HepG2 (cell line): ENCODE measurements around the gene VRK3. TPM values are rescaled to one million over a fixed set of nuclear protein-coding genes. Genes with fewer than 3 reads are reported as not detected.

Experiments used
- ATAC-seq: fragments of 200-7000 bp; cut with Tn5 transposase; 3 replicates; pipeline ENCODE4 v1.9.1; 2020; ENCODE audit warnings: mild to moderate bottlenecking, moderate library complexity
- BruUV-seq: library from RNA; stranded (reverse); fragments of 400-500 nt; replicated peaks from 2 replicates; lab custom pipeline; 2021; lab: Mats Ljungman, UMichigan
- CTCF ChIA-PET: fragments of 300-600 bp; formaldehyde crosslinking; extraction: SDS; loops from one replicate; lab custom pipeline; 2021; ENCODE audit warnings: low total read pairs, inconsistent platforms, low intra/inter-chr PET ratio; lab: Yijun Ruan, JAX
- POLR2A ChIA-PET: fragments of 350-600 bp; sonication (Branson Sonifier 250); formaldehyde crosslinking; loops from one replicate; lab custom pipeline; 2020; ENCODE audit warnings: antibody characterized with exemption, inconsistent platforms; lab: Yijun Ruan, JAX
- DNase-seq: peaks from one replicate; pipeline ENCODE4 v3.0.0-alpha.2; 2015; ENCODE audit warnings: low spot score
- FAIRE-seq: peaks from 3 replicates; lab custom pipeline; 2011; peaks lifted over from hg19 to GRCh38; lab: Jason Lieb, UNC
- H2AFZ ChIP-seq: one replicate; pipeline ENCODE4 v1.6.1; 2011; ENCODE audit warnings: low read length, inconsistent platforms
- H3K27ac ChIP-seq: fragments of 300-600 bp; 3 replicates; pipeline ENCODE4 v1.8.0; 2011; ENCODE audit warnings: mixed run types, mild to moderate bottlenecking, mixed read lengths, low read length, inconsistent platforms; ENCODE audit not compliant: insufficient read depth; ENCODE audit errors: extremely low read length
- H3K27me3 ChIP-seq, 2 experiments: fragments of 200-600 bp in 1 of 2; 2 replicates in 1 of 2; 3 replicates in 1 of 2; pipeline versions ENCODE4 v1.6.0 to v1.8.0; 2011; ENCODE audit warnings: low read length in 2 of 2, mild to moderate bottlenecking in 2 of 2, moderate library complexity in 2 of 2, inconsistent platforms in 1 of 2; ENCODE audit not compliant: insufficient read depth in 2 of 2, control insufficient read depth in 1 of 2
- H3K36me3 ChIP-seq, 2 experiments: fragments of 200-600 bp in 1 of 2; replicated peaks in 1 of 2; 2 replicates in 1 of 2; 3 replicates in 1 of 2; pipeline versions ENCODE4 v1.5.1 to v1.8.0; 2011; ENCODE audit warnings: low read length in 2 of 2, inconsistent platforms in 1 of 2; ENCODE audit not compliant: insufficient read depth in 2 of 2, control insufficient read depth in 1 of 2
- H3K4me1 ChIP-seq: 2 replicates; pipeline ENCODE4 v1.5.1; 2012; ENCODE audit warnings: low read length, inconsistent platforms; ENCODE audit not compliant: insufficient read depth
- H3K4me2 ChIP-seq: 2 replicates; pipeline ENCODE4 v1.6.0; 2011; ENCODE audit warnings: low read depth, low read length, inconsistent platforms
- H3K4me3 ChIP-seq, 3 experiments: fragments of 200-600 bp in 1 of 3; sonication (generic), shearing (Covaris generic) in 1 of 3; replicated peaks in 1 of 3; 2 replicates each; pipeline ENCODE4 v1.5.1; 2011 to 2016; ENCODE audit warnings: low read length in 3 of 3, inconsistent platforms in 2 of 3, low read depth in 2 of 3, mild to moderate bottlenecking in 2 of 3, control low read depth in 1 of 3, mixed read lengths in 1 of 3; ENCODE audit not compliant: insufficient read depth in 1 of 3
- H3K79me2 ChIP-seq: one replicate; pipeline ENCODE4 v1.6.1; 2011; ENCODE audit warnings: low read length, inconsistent platforms; ENCODE audit not compliant: insufficient read depth
- H3K9ac ChIP-seq: 2 replicates; pipeline ENCODE4 v1.6.0; 2011; ENCODE audit warnings: mild to moderate bottlenecking, low read depth, low read length, inconsistent platforms; ENCODE audit not compliant: insufficient read depth
- H3K9me3 ChIP-seq: 2 replicates; pipeline ENCODE4 v1.5.1; 2012; ENCODE audit warnings: mild to moderate bottlenecking, low read length
- H4K20me1 ChIP-seq: 2 replicates; pipeline ENCODE4 v1.6.0; 2011; ENCODE audit warnings: inconsistent platforms, mild to moderate bottlenecking, low read length, moderate library complexity; ENCODE audit not compliant: insufficient read depth
- AGO1 ChIP-seq: fragments of 200-400 bp; formaldehyde crosslinking; IDR thresholded peaks from 2 replicates; pipeline ENCODE4 v1.6.1; 2017; ENCODE audit warnings: mild to moderate bottlenecking, low read depth, low read length, moderate library complexity; ENCODE audit not compliant: poor library complexity, severe bottlenecking
- JUN ChIP-seq: sonication (generic); formaldehyde crosslinking; IDR thresholded peaks from 2 replicates; pipeline ENCODE4 v1.4.0; 2020; ENCODE audit warnings: mild to moderate bottlenecking, missing genetic modification reagents
- KDM6A ChIP-seq: IDR thresholded peaks from 2 replicates; pipeline ENCODE4 v1.6.1; 2016; ENCODE audit warnings: low read depth
- KLF11 ChIP-seq: IDR thresholded peaks from 2 replicates; pipeline ENCODE4 v1.6.1; 2016; ENCODE audit warnings: missing compliant biosample characterization
- KLF12 ChIP-seq: sonication (generic); formaldehyde crosslinking; IDR thresholded peaks from 2 replicates; pipeline ENCODE4 v1.4.0; 2020; ENCODE audit warnings: missing genetic modification reagents, borderline replicate concordance
- MAFK ChIP-seq, 2 experiments: IDR thresholded peaks in 1 of 2; conservative IDR thresholded peaks in 1 of 2; 2 replicates each; pipeline ENCODE4 v1.6.1; 2011; ENCODE audit warnings: improper control_type of control experiment in 2 of 2, low read length in 2 of 2
- NONO ChIP-seq, 2 experiments: fragments of 450-650 bp in 1 of 2; sonication (generic) in 1 of 2; formaldehyde crosslinking in 1 of 2; IDR thresholded peaks in 1 of 2; conservative IDR thresholded peaks in 1 of 2; 2 replicates each; pipeline versions ENCODE4 v1.6.1 to v1.8.0; 2017 to 2022; ENCODE audit warnings: mild to moderate bottlenecking in 1 of 2, missing genetic modification reagents in 1 of 2, moderate library complexity in 1 of 2
- POLR2A ChIP-seq, 2 experiments: IDR thresholded peaks; 2 replicates each; pipeline ENCODE4 v1.6.1; 2011; ENCODE audit warnings: low read depth in 2 of 2, low read length in 2 of 2, mild to moderate bottlenecking in 1 of 2, moderate library complexity in 1 of 2; ENCODE audit not compliant: insufficient read depth in 1 of 2
- POLR2G ChIP-seq: fragments of 200-400 bp; formaldehyde crosslinking; IDR thresholded peaks from 2 replicates; pipeline ENCODE4 v1.6.1; 2018; ENCODE audit warnings: mild to moderate bottlenecking, low read depth, low read length, moderate library complexity
- PRPF4 ChIP-seq: fragments of 200-400 bp; formaldehyde crosslinking; IDR thresholded peaks from 2 replicates; pipeline ENCODE4 v1.6.1; 2016; ENCODE audit warnings: low read length, low read depth; ENCODE audit not compliant: poor library complexity, severe bottlenecking
- SMC3 ChIP-seq: IDR thresholded peaks from 2 replicates; pipeline ENCODE4 v1.6.1; 2011; ENCODE audit warnings: low read length, improper control_type of control experiment
- SRSF1 ChIP-seq: fragments of 200-400 bp; formaldehyde crosslinking; optimal IDR thresholded peaks from 2 replicates; pipeline ENCODE3; 2017; ENCODE audit warnings: mild to moderate bottlenecking, low read depth, low read length, moderate library complexity
- TEAD2 ChIP-seq: sonication (generic); formaldehyde crosslinking; IDR thresholded peaks from 2 replicates; pipeline ENCODE4 v1.9.0; 2021; ENCODE audit warnings: missing genetic modification reagents
- ZFYVE20 ChIP-seq: sonication (generic); formaldehyde crosslinking; IDR thresholded peaks from 2 replicates; pipeline ENCODE4 v1.8.0; 2023; ENCODE audit warnings: low read depth, mild to moderate bottlenecking, moderate library complexity, missing genetic modification reagents, borderline replicate concordance
- ZNF180 ChIP-seq: sonication (generic); formaldehyde crosslinking; IDR thresholded peaks from 2 replicates; pipeline ENCODE4 v1.4.0; 2020; ENCODE audit warnings: low read depth, missing genetic modification reagents, borderline replicate concordance
- ZNF282 ChIP-seq: fragments of 450-650 bp; IDR thresholded peaks from 2 replicates; pipeline ENCODE4 v1.6.1; 2018; ENCODE audit not compliant: partially characterized antibody
- ZNF317 ChIP-seq: sonication (generic); formaldehyde crosslinking; IDR thresholded peaks from 2 replicates; pipeline ENCODE4 v1.5.0; 2020; ENCODE audit warnings: mild to moderate bottlenecking, missing genetic modification reagents
- ZNF780A ChIP-seq: sonication (generic); formaldehyde crosslinking; IDR thresholded peaks from 2 replicates; pipeline ENCODE4 v1.8.0; 2022; ENCODE audit warnings: mild to moderate bottlenecking, missing genetic modification reagents, moderate library complexity
- ZNF788 ChIP-seq: sonication (generic); formaldehyde crosslinking; IDR thresholded peaks from 2 replicates; pipeline ENCODE4 v1.5.0; 2020; ENCODE audit warnings: mild to moderate bottlenecking, missing genetic modification reagents, borderline replicate concordance
- WGBS: methylation state at CpG from one replicate; pipeline ENCODE4 v1.1.6; 2017; ENCODE audit warnings: low lambda C conversion rate; 5-methylcytosine and 5-hydroxymethylcytosine counted together
- in situ Hi-C: cut with HindIII; loops from 2 replicates; pipeline ENCODE4 v1.10.0; 2017; ENCODE audit warnings: low pct_unique_long_range_greater_than_20kb; ENCODE audit not compliant: extremely low pct_ligation_motif_present
- intact Hi-C: fragments of 100-400 bp; cut with micrococcal nuclease; formaldehyde crosslinking; loops from one replicate; pipeline ENCODE4 v1.10.0; 2022; ENCODE audit not compliant: unreplicated experiment
- polyA plus RNA-seq, 8 experiments: library from polyadenylated mRNA; depleted of rRNA in 3 of 8; stranded (reverse) in 7 of 8; unstranded in 1 of 8; fragments of >200 nt; fragmentation: Illumina TruSeq in 4 of 8; extraction: Trizol in 4 of 8; gene quantifications; 2 replicates each; pipeline versions ENCODE4 v1.2.1 to v1.2.3, GENCODE V29; 2011 to 2016; ENCODE audit warnings: low read depth in 4 of 8, missing spikeins in 1 of 8, mixed read lengths in 1 of 8; ENCODE audit not compliant: insufficient read depth in 1 of 8
- total RNA-seq, 5 experiments: library from RNA; depleted of rRNA; stranded (reverse); fragments of >200 nt; fragmentation: Illumina TruSeq; extraction: Trizol; gene quantifications; 2 replicates each; pipeline ENCODE4 v1.2.3, GENCODE V29; 2016; ENCODE audit warnings: low read depth in 1 of 5
- TF ChIP-seq, protein P1 (sequence below): sonication (generic); formaldehyde crosslinking; IDR thresholded peaks from 2 replicates; pipeline ENCODE4 v1.5.0; 2020; ENCODE audit warnings: missing genetic modification reagents, mild to moderate bottlenecking, borderline replicate concordance
- TF ChIP-seq, protein P2 (sequence below): sonication (generic); formaldehyde crosslinking; IDR thresholded peaks from 2 replicates; pipeline ENCODE4 v1.4.0; 2020; ENCODE audit warnings: missing genetic modification reagents
- TF ChIP-seq, protein P3 (sequence below): sonication (generic); formaldehyde crosslinking; IDR thresholded peaks from 2 replicates; pipeline ENCODE4 v1.8.1; 2023; ENCODE audit warnings: mild to moderate bottlenecking, moderate library complexity, missing genetic modification reagents

Gene VRK3
- total and polyA plus RNA-seq, 2 of the 13 experiments (the other 11 are each of a cell fraction or from before 2014, with no cell fraction given), result 23.8 to 28.3 TPM

DNA sequence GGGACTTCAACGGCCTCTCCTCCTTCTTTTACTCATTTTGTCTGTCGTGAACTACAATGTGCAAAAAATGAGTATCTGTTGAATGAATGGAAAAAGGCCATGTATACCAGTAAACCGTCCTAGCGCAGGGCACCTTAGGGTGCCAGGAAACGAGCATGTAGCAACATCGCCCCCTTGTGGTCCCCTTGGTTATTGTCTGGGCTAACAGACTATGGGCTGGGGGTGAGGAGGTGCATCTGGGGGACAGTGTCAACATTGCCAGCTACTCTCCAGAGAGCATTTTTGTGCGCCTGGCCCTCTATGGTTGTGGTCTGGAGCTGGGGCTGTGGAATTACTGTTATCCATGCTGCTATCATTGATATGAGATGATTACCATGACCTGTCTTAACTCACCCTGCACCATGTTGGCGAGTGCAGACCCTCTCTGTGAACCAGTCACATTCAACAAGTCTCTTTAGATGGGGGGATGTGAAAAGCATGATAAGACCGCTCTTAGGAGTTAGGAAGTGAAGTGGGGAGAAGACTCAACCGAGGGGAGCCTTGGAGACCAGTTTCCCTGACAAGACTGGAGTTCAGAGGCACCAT is 41.4 kb downstream of the VRK3 start:
- in situ Hi-C loops, result no loop called here
- intact Hi-C loops, result loop anchor here (1.0 kb wide), 1 partner anchor 46 kb away; no protein-coding TSS in a partner anchor
- WGBS, result 33% methylated on average over 8 of the region's 10 CpGs
- TF ChIP-seq ZFYVE20 (CRISPR knock-in tag), result no peak
- TF ChIP-seq PRPF4, result no peak
- no peak for TF ChIP-seq KLF11
- TF ChIP-seq ZNF780A, result no peak
- TF ChIP-seq, protein P1, sequence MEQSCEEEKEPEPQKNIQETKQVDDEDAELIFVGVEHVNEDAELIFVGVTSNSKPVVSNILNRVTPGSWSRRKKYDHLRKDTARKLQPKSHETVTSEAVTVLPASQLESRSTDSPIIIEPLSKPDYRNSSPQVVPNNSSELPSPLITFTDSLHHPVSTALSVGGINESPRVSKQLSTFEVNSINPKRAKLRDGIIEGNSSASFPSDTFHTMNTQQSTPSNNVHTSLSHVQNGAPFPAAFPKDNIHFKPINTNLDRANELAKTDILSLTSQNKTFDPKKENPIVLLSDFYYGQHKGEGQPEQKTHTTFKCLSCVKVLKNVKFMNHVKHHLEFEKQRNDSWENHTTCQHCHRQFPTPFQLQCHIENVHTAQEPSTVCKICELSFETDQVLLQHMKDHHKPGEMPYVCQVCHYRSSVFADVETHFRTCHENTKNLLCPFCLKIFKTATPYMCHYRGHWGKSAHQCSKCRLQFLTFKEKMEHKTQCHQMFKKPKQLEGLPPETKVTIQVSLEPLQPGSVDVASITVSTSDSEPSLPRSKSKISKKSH (CRISPR knock-in tag), result no peak
- TF ChIP-seq, protein P2, sequence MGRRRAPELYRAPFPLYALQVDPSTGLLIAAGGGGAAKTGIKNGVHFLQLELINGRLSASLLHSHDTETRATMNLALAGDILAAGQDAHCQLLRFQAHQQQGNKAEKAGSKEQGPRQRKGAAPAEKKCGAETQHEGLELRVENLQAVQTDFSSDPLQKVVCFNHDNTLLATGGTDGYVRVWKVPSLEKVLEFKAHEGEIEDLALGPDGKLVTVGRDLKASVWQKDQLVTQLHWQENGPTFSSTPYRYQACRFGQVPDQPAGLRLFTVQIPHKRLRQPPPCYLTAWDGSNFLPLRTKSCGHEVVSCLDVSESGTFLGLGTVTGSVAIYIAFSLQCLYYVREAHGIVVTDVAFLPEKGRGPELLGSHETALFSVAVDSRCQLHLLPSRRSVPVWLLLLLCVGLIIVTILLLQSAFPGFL (CRISPR knock-in tag), result no peak
- TF ChIP-seq ZNF180 (CRISPR knock-in tag), result no peak
- no peak for TF ChIP-seq ZNF282
- no peak for TF ChIP-seq KLF12 (CRISPR knock-in tag)
- no peak for TF ChIP-seq JUN (CRISPR knock-in tag)
- TF ChIP-seq, protein P3, sequence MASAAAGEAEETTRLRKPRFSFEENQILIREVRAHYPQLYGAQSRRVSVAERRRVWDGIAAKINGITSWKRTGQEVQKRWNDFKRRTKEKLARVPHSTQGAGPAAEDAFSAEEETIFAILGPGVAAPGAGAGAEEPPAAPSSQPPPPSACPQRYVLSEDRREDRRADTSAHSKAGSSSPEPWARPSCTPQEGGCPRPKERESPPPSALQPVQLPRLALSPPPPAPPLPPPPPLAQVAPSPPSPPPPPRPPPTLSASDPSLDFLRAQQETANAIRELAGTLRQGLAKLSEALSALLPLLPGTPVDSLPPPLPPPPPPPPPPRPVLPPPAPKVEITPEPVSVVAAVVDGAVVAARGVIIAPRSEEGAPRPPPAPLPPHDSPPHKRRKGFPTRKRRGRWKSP (CRISPR knock-in tag), result no peak
- no peak for TF ChIP-seq ZNF788 (CRISPR knock-in tag)
- TF ChIP-seq POLR2A (IDR thresholded peaks at IDR 0.05; ENCODE audit: insufficient read depth in 1 of 2, low read depth in 2 of 2, low read length in 2 of 2), result no peak
- no peak for TF ChIP-seq MAFK (conservative IDR thresholded peaks at IDR 0.05 in 1 of 2, IDR thresholded peaks at IDR 0.05 in 1 of 2; ENCODE audit: low read length in 2 of 2)
- TF ChIP-seq KDM6A (CRISPR knock-in tag), result no peak
- TF ChIP-seq SRSF1, result no peak
- peak; percentile 91 for TF ChIP-seq SMC3
- 0 out of 2 replicates have a peak, but pooled peaks have one; percentile 31 for TF ChIP-seq POLR2G
- TF ChIP-seq TEAD2 (CRISPR knock-in tag), result no peak
- no peak for TF ChIP-seq AGO1
- no peak for TF ChIP-seq NONO (IDR thresholded peaks at IDR 0.05)
- TF ChIP-seq NONO (CRISPR knock-in tag; conservative IDR thresholded peaks at IDR 0.05), result no peak
- no peak for TF ChIP-seq ZNF317 (CRISPR knock-in tag)

More for the DNA sequence above, 41.4 kb downstream of the VRK3 start:
- Histone ChIP-seq H3K79me2 (no peaks in the 10 kb centered on the region), H4K20me1 (peaks cover 20% of the 10 kb centered on the region; the same call in 1 of the 2 replicates), H3K27ac (no peak overlapping the region), H3K27me3 (no peaks in the 10 kb centered on the region), H3K9ac (no peak overlapping the region), H3K4me3 (no peak overlapping the region), H2AFZ (no peak overlapping the region), H3K36me3 (peaks cover 1 to 3% of the 10 kb centered on the region in 2 experiments; a peak in 1 of 5 replicates), H3K4me2 (no peak overlapping the region), H3K4me1 (no peaks in the 10 kb centered on the region), H3K9me3 (no peaks in the 10 kb centered on the region)
- POLR2A ChIA-PET, result interaction anchor here (1.2 kb wide), 1 partner anchor 44 kb away, joined by 4 read pairs; no protein-coding TSS in a partner anchor
- peak; percentile 78 for FAIRE-seq
- CTCF ChIA-PET, result interaction anchor here (1.0 to 3.4 kb wide), 2 partner anchors 46 to 70 kb away, joined by 4 to 91 read pairs; no protein-coding TSS in a partner anchor
- DNase-seq, result peak; percentile 58
- BruUV-seq, result no TSS peak
- peak; percentile 83 for ATAC-seq
